Stimulated activated CD4-positive, alpha-beta T cell treated with anti-CD3 and anti-CD28 coated beads, Interleukin-4, amount 100 ng/mL, for 1 hour (primary cell): ENCODE measurements around the gene APOBEC3C.
"Not testable (repeated sequence)": the region's sequence is repeated elsewhere in the genome, so short reads cannot be mapped to it uniquely, and the experiment has no call there.

Source experiments
- DNase-seq: peaks from one replicate; pipeline ENCODE4 v3.0.0-alpha.2; 2020

APOBEC3C gene

GRCh38 chr22:39066442-39067276 lies 52.6 kb downstream of the APOBEC3C start:
- not testable (repeated sequence) for DNase-seq

GRCh38 chr22:39068033-39068785 lies 54.2 kb downstream of the APOBEC3C start:
- DNase-seq, result no peak
